Neural crest cell (in vitro differentiated cells): Measurements from ENCODE around the gene TYMS. TPM values are rescaled to one million over a fixed set of nuclear protein-coding genes. Genes with fewer than 3 reads are reported as not detected.

Experiments used
- DNase-seq: peaks from one replicate; pipeline ENCODE4 v3.0.0; 2021; ENCODE audit warnings: low read depth, mixed read lengths, low spot score
- H3K27ac Mint-ChIP-seq: one replicate; pipeline ENCODE4 v1.8.0; 2021; ENCODE audit warnings: mild to moderate bottlenecking, mixed read lengths; ENCODE audit not compliant: unreplicated experiment
- H3K27me3 Mint-ChIP-seq: 2 replicates; pipeline ENCODE4 v1.8.0; 2021; ENCODE audit warnings: low read depth, mild to moderate bottlenecking, mixed read lengths
- H3K36me3 Mint-ChIP-seq: 2 replicates; pipeline ENCODE4 v1.8.0; 2021; ENCODE audit warnings: low read depth, mild to moderate bottlenecking, mixed read lengths
- H3K4me1 Mint-ChIP-seq: 2 replicates; pipeline ENCODE4 v1.8.0; 2021; ENCODE audit warnings: mixed read lengths
- H3K4me3 Mint-ChIP-seq: one replicate; pipeline ENCODE4 v1.8.0; 2021; ENCODE audit warnings: mild to moderate bottlenecking, mixed read lengths
- H3K9me3 Mint-ChIP-seq: 2 replicates; pipeline ENCODE4 v1.8.0; 2021; ENCODE audit warnings: mixed read lengths
- CTCF ChIP-seq: fragments of 200-600 bp; sonication (generic); conservative IDR thresholded peaks from 2 replicates; pipeline ENCODE4 v1.5.0; 2021; ENCODE audit warnings: antibody characterized with exemption, mild to moderate bottlenecking
- total RNA-seq: library from RNA; stranded (reverse); gene quantifications from 2 replicates; pipeline ENCODE4 v1.2.1, GENCODE V29; 2021

TYMS gene
- total RNA-seq, 1 donor from 2014 or later, result 268 TPM

GRCh38 chr18:706405-706804 lies 49.0 kb downstream of the TYMS start:
- Mint-ChIP-seq H3K9me3 (no peaks in the 10 kb centered on the region), H3K4me3 (peak overlapping the region; percentile 38), H3K27me3 (no peaks in the 10 kb centered on the region), H3K36me3 (peaks cover 6% of the 10 kb centered on the region), H3K27ac (no peak overlapping the region), H3K4me1 (peaks cover 31% of the 10 kb centered on the region)
- no peak for TF ChIP-seq CTCF
- no peak for DNase-seq

GRCh38 chr18:708096-708495 lies 50.6 kb downstream of the TYMS start:
- no peak overlapping the region for H3K27ac Mint-ChIP-seq
- H3K36me3 Mint-ChIP-seq, result peaks cover 6% of the 10 kb centered on the region
- DNase-seq, result no peak
- H3K4me1 Mint-ChIP-seq, result peaks cover 34% of the 10 kb centered on the region
- no peaks in the 10 kb centered on the region for H3K27me3 Mint-ChIP-seq
- no peaks in the 10 kb centered on the region for H3K9me3 Mint-ChIP-seq
- peak overlapping the region; percentile 51 for H3K4me3 Mint-ChIP-seq
- no peak for TF ChIP-seq CTCF

GRCh38 chr18:709771-710170 lies 52.3 kb downstream of the TYMS start:
- Mint-ChIP-seq H3K4me1 (peaks cover 34% of the 10 kb centered on the region), H3K9me3 (no peaks in the 10 kb centered on the region), H3K27ac (no peak overlapping the region), H3K4me3 (peak overlapping the region; percentile 51), H3K27me3 (no peaks in the 10 kb centered on the region), H3K36me3 (peaks cover 6% of the 10 kb centered on the region)
- TF ChIP-seq CTCF, result no peak
- no peak for DNase-seq

GRCh38 chr18:710418-711300 lies 53.2 kb downstream of the TYMS start:
- Mint-ChIP-seq H3K27me3 (no peaks in the 10 kb centered on the region), H3K4me3 (peak overlapping the region; percentile 89), H3K9me3 (no peaks in the 10 kb centered on the region), H3K4me1 (peaks cover 34% of the 10 kb centered on the region), H3K27ac (peak overlapping the region; percentile 35), H3K36me3 (peaks cover 6% of the 10 kb centered on the region)
- DNase-seq, result no peak
- TF ChIP-seq CTCF, result no peak

GRCh38 chr18:711310-711656 lies 53.8 kb downstream of the TYMS start:
- DNase-seq, result no peak
- Mint-ChIP-seq H3K4me1 (peaks cover 29% of the 10 kb centered on the region), H3K27ac (no peak overlapping the region), H3K4me3 (peak overlapping the region; percentile 89), H3K9me3 (no peaks in the 10 kb centered on the region), H3K36me3 (peaks cover 6% of the 10 kb centered on the region), H3K27me3 (no peaks in the 10 kb centered on the region)
- TF ChIP-seq CTCF, result no peak
